Measurements from ENCODE around the gene SYNPR.

The SYNPR gene

DNA sequence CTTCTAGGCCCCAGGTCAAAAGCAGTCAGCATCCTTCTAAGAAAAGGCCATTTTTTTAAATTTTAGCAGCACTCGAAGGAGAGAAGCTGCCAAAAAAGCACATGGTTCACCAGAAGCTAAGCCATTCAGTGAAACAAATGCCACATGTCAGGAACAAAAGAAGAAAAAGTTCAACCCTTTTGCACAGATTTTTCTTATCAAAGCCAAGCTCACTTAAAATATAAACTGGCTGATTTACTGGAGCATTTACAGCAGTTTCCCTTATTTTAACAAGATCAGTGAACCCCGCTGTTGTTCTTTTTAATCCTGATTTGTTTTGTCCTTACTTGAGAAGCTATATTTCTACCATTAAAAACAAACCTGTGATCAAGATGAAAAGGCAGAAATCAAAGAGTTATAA is 46.5 kb upstream of the SYNPR start:
- H3K79me2 ChIP-seq (ENCODE audit: control insufficient read depth, low read length): no peaks in the 10 kb centered on the region

DNA sequence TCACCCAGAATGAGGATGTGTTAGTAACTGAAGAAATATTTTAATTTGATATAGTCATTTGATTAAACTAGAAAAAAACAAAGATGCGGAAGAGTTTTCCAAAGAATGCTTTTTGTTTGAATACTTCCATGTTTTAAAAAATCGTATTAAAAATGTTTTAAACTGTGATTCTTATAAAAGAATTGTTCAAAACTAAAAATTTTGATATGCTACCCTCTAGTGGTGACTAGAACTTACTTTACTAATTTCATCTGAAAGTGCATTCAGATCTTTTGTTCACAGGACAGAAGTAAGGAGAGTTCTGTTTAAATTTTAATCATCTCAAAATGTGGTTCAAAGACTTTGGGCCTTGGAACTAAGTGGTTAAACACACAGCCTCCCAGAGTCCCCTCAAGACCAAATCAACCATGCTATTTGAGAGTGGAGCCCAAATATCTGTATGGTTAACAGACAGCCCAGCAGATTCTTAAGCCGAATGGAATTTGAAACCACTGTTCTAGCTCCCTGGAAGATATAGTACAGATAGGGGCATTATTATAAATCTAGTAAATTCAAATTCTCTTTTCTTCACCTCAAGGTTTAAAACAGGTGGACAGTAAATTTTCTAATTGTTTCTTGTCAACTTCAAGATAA is 45.2 kb upstream of the SYNPR start:
- Histone ChIP-seq H3K9me3 (ENCODE audit: control insufficient read depth, insufficient read depth, low read length) (no peaks in the 10 kb centered on the region), H3K4me2 (ENCODE audit: low read length) (no peak overlapping the region), H3K27me3 (ENCODE audit: control insufficient read depth, low read length) (no peaks in the 10 kb centered on the region), H3K4me1 (ENCODE audit: control insufficient read depth, low read length) (peaks cover 15% of the 10 kb centered on the region), H3F3A (ENCODE audit: control insufficient read depth, insufficient read depth) (no peaks in the 10 kb centered on the region), H4K20me1 (ENCODE audit: control insufficient read depth, insufficient read depth, low read depth, low read length) (no peaks in the 10 kb centered on the region), H3K4me3 (ENCODE audit: low read length) (no peak overlapping the region), H3K9me2 (replicated peaks; ENCODE audit: control insufficient read depth, low read length) (no peaks in the 10 kb centered on the region), H3K27ac (ENCODE audit: low read depth, low read length) (no peak overlapping the region), H3K36me3 (ENCODE audit: control insufficient read depth, low read length) (no peaks in the 10 kb centered on the region), H3K79me2 (ENCODE audit: control insufficient read depth, low read length) (no peaks in the 10 kb centered on the region)
- TF ChIP-seq CTCF (IDR thresholded peaks at IDR 0.05; ENCODE audit: low read depth, low read length, poor library complexity, severe bottlenecking) (peak; percentile 52), EZH2phosphoT487 (IDR thresholded peaks at IDR 0.05; ENCODE audit: borderline replicate concordance, low read length) (no peak)

More for the DNA sequence above, 46.5 kb upstream of the SYNPR start:
- Histone ChIP-seq H3K36me3 (ENCODE audit: control insufficient read depth, low read length) (no peaks in the 10 kb centered on the region), H3K27ac (ENCODE audit: low read depth, low read length) (no peak overlapping the region), H3K9me3 (ENCODE audit: control insufficient read depth, insufficient read depth, low read length) (no peaks in the 10 kb centered on the region), H4K20me1 (ENCODE audit: control insufficient read depth, insufficient read depth, low read depth, low read length) (no peaks in the 10 kb centered on the region), H3K27me3 (ENCODE audit: control insufficient read depth, low read length) (no peaks in the 10 kb centered on the region), H3K4me1 (ENCODE audit: control insufficient read depth, low read length) (peaks cover 15% of the 10 kb centered on the region), H3K9me2 (replicated peaks; ENCODE audit: control insufficient read depth, low read length) (no peaks in the 10 kb centered on the region), H3K4me3 (ENCODE audit: low read length) (no peak overlapping the region), H3K4me2 (ENCODE audit: low read length) (no peak overlapping the region), H3F3A (ENCODE audit: control insufficient read depth, insufficient read depth) (no peaks in the 10 kb centered on the region)
- TF ChIP-seq EZH2phosphoT487 (IDR thresholded peaks at IDR 0.05; ENCODE audit: borderline replicate concordance, low read length) (no peak), CTCF (IDR thresholded peaks at IDR 0.05; ENCODE audit: low read depth, low read length, poor library complexity, severe bottlenecking) (no peak)

- H3K79me2 ChIP-seq (ENCODE audit: control insufficient read depth, low read length): no peaks in the 10 kb centered on the region
- no peak overlapping the region for H3K4me2 ChIP-seq (ENCODE audit: low read length)
- no peaks in the 10 kb centered on the region for H3K9me2 ChIP-seq (replicated peaks; ENCODE audit: control insufficient read depth, low read length)
- no peaks in the 10 kb centered on the region for H3K9me3 ChIP-seq (ENCODE audit: control insufficient read depth, insufficient read depth, low read length)
- no peak for TF ChIP-seq EZH2phosphoT487 (IDR thresholded peaks at IDR 0.05; ENCODE audit: borderline replicate concordance, low read length)
- no peak for TF ChIP-seq CTCF (IDR thresholded peaks at IDR 0.05; ENCODE audit: low read depth, low read length, poor library complexity, severe bottlenecking)
- H3K36me3 ChIP-seq (ENCODE audit: control insufficient read depth, low read length): no peaks in the 10 kb centered on the region
- H3F3A ChIP-seq (ENCODE audit: control insufficient read depth, insufficient read depth): no peaks in the 10 kb centered on the region
- H3K27ac ChIP-seq (ENCODE audit: low read depth, low read length): no peak overlapping the region
- no peaks in the 10 kb centered on the region for H4K20me1 ChIP-seq (ENCODE audit: control insufficient read depth, insufficient read depth, low read depth, low read length)
- H3K4me1 ChIP-seq (ENCODE audit: control insufficient read depth, low read length): no peaks in the 10 kb centered on the region; the same call in 1 of the 2 replicates
- H3K27me3 ChIP-seq (ENCODE audit: control insufficient read depth, low read length): peaks cover 13% of the 10 kb centered on the region; the same call in 1 of the 2 replicates
- H3K4me3 ChIP-seq (ENCODE audit: low read length): no peak overlapping the region
Observed at GRCh38 chr3:63240381-63240902, 37.7 kb upstream of the SYNPR start.
